ENCODE measurements around the gene STIL. TPM values are rescaled to one million over a fixed set of nuclear protein-coding genes. Genes with fewer than 3 reads are reported as not detected.

The STIL gene
- total and polyA plus RNA-seq, 2 donors (not counting 3 experiments of a cell fraction or from before 2014, with no cell fraction given), result 10.3 to 28.1 TPM

- no TSS peak for BruUV-seq (replicated peaks)
- H4K20me1 ChIP-seq (replicated peaks; ENCODE audit: control insufficient read depth, extremely low read depth, insufficient read depth, low read length), result no peaks in the 10 kb centered on the region
- POLR2A ChIA-PET, result no interaction called here
Observed at GRCh38 chr1:47208374-47208850, 105.5 kb downstream of the STIL start.

More at GRCh38 chr1:47208374-47208850, 105.5 kb downstream of the STIL start:
- DNase-seq (ENCODE audit: low read depth, low spot score) (no peak), FAIRE-seq (no peak)
- no peak overlapping the region for H2AFZ ChIP-seq (ENCODE audit: low read depth, low read length)
- H3K36me3 ChIP-seq (ENCODE audit: control insufficient read depth in 2 of 2, extremely low read depth in 1 of 2, insufficient read depth in 2 of 2, low read length in 2 of 2), result no peaks in the 10 kb centered on the region
- no peak overlapping the region for H3K27ac ChIP-seq (ENCODE audit: insufficient read depth, low read depth, low read length)
- no peak overlapping the region for H3K4me2 ChIP-seq (ENCODE audit: insufficient read depth, low read length)
- H3K9me3 ChIP-seq (replicated peaks; ENCODE audit: control insufficient read depth, insufficient read depth, low read length), result no peaks in the 10 kb centered on the region
- no peak overlapping the region for H3K9ac ChIP-seq (replicated peaks; ENCODE audit: extremely low read depth, insufficient read depth, low read length)
- H3K27me3 ChIP-seq (ENCODE audit: control insufficient read depth in 2 of 2, insufficient read depth in 2 of 2, low read length in 2 of 2), result no peaks in the 10 kb centered on the region
- peaks cover 46% of the 10 kb centered on the region for H3K4me1 ChIP-seq (ENCODE audit: control insufficient read depth, extremely low read depth, insufficient read depth, low read length)
- H3K4me3 ChIP-seq (replicated peaks in 1 of 3; ENCODE audit: insufficient read depth in 1 of 3, low read depth in 1 of 3, low read length in 3 of 3), result no peak overlapping the region
- no peaks in the 10 kb centered on the region for H3K9me1 ChIP-seq (replicated peaks; ENCODE audit: control insufficient read depth, extremely low read depth, insufficient read depth, low read length)
- dilution Hi-C loops (cut with MboI; ENCODE audit: extremely low pct_ligation_motif_present, low sequenced_read_pairs), result no loop called here
- intact Hi-C loops (cut with micrococcal nuclease), result no loop called here
- TF ChIP-seq POLR2AphosphoS5 (IDR thresholded peaks at IDR 0.05; ENCODE audit: insufficient read depth, low read depth, low read length) (no peak), FOS (IDR thresholded peaks at IDR 0.05; ENCODE audit: borderline replicate concordance, insufficient read depth, low read length) (no peak), CTCF (IDR thresholded peaks at IDR 0.05; ENCODE audit: extremely low read depth in 1 of 2, insufficient read depth in 1 of 2, low read depth in 1 of 2, low read length in 2 of 2) (no peak), MAX (IDR thresholded peaks at IDR 0.05; ENCODE audit: insufficient read depth, insufficient read length) (no peak), JUN (IDR thresholded peaks at IDR 0.05; ENCODE audit: borderline replicate concordance, insufficient read depth, insufficient read length, low read depth) (no peak), EZH2 (IDR thresholded peaks at IDR 0.05; ENCODE audit: borderline replicate concordance, low read depth, low read length, severe bottlenecking) (no peak), MYC (IDR thresholded peaks at IDR 0.05; ENCODE audit: low read depth, low read length) (no peak), POLR2A (IDR thresholded peaks at IDR 0.05; ENCODE audit: low read depth, low read length) (no peak)
- CTCF ChIA-PET, result interaction anchor here (1.4 to 1.7 kb wide), 3 partner anchors 12 to 54 kb away, joined by 5 to 7 read pairs (median 6); no protein-coding TSS in a partner anchor
- H3K79me2 ChIP-seq (ENCODE audit: control insufficient read depth, insufficient read depth, low read length), result no peaks in the 10 kb centered on the region
